CD4-positive, alpha-beta T cell (primary cell): ENCODE measurements around the gene INO80. TPM values are rescaled to one million over a fixed set of nuclear protein-coding genes. Genes with fewer than 3 reads are reported as not detected.
"Not testable (repeated sequence)": the region's sequence is repeated elsewhere in the genome, so short reads cannot be mapped to it uniquely, and the experiment has no call there.

Experiments used
- ATAC-seq: fragments of 200-7000 bp; cut with Tn5 transposase; one replicate; pipeline ENCODE4 v1.10.0; 2022; ENCODE audit warnings: mild to moderate bottlenecking; ENCODE audit not compliant: poor library complexity
- CTCF ChIA-PET: fragments of 350-600 bp; sonication (Branson Sonifier 250); formaldehyde crosslinking; loops from one replicate; lab custom pipeline; 2021; ENCODE audit warnings: antibody characterized with exemption, inconsistent platforms; lab: Charles Lee
- POLR2A ChIA-PET: fragments of 350-600 bp; sonication (Branson Sonifier 250); formaldehyde crosslinking; loops from one replicate; lab custom pipeline; 2021; ENCODE audit warnings: antibody characterized with exemption, inconsistent platforms; lab: Charles Lee
- DNase-seq, 14 experiments: peaks; one replicate each; pipeline ENCODE4 v3.0.0-alpha.2; 2013 to 2020; ENCODE audit warnings: mixed read lengths in 2 of 14
- H3K27ac ChIP-seq, 2 donors: one replicate each; pipeline versions ENCODE4 v1.5.1 to v1.7.0; 2013; ENCODE audit warnings: low read length in 2 of 2, low read depth in 1 of 2, mild to moderate bottlenecking in 1 of 2
- H3K27me3 ChIP-seq, 2 experiments: 1 replicate in 1 of 2; 2 replicates in 1 of 2; pipeline versions ENCODE4 v1.6.1 to v1.7.0; 2013; ENCODE audit warnings: low read length in 2 of 2, control low read depth in 1 of 2, mild to moderate bottlenecking in 1 of 2, moderate library complexity in 1 of 2; ENCODE audit not compliant: insufficient read depth in 2 of 2, control insufficient read depth in 1 of 2
- H3K36me3 ChIP-seq: one replicate; pipeline ENCODE4 v1.6.1; 2013; ENCODE audit warnings: low read length, control low read depth; ENCODE audit not compliant: insufficient read depth
- H3K4me1 ChIP-seq: one replicate; pipeline ENCODE4 v1.6.1; 2013; ENCODE audit warnings: low read length, control low read depth; ENCODE audit not compliant: insufficient read depth
- H3K4me3 ChIP-seq: one replicate; pipeline ENCODE4 v1.5.1; 2013; ENCODE audit warnings: mild to moderate bottlenecking, low read length, moderate library complexity
- H3K9me3 ChIP-seq, 2 experiments: 1 replicate in 1 of 2; 2 replicates in 1 of 2; pipeline versions ENCODE4 v1.6.1 to v1.7.0; 2013; ENCODE audit warnings: low read length in 2 of 2, mild to moderate bottlenecking in 2 of 2, control low read depth in 1 of 2, moderate library complexity in 1 of 2; ENCODE audit not compliant: control insufficient read depth in 1 of 2, insufficient read depth in 1 of 2
- H3K27ac Mint-ChIP-seq: one replicate; pipeline ENCODE4 v1.8.0; 2020; ENCODE audit warnings: mixed read lengths
- H3K27me3 Mint-ChIP-seq: one replicate; pipeline ENCODE4 v1.8.0; 2021; ENCODE audit warnings: mixed read lengths
- H3K36me3 Mint-ChIP-seq: one replicate; pipeline ENCODE4 v1.8.0; 2021; ENCODE audit warnings: low read depth, mixed read lengths
- H3K4me1 Mint-ChIP-seq: one replicate; pipeline ENCODE4 v1.8.0; 2021; ENCODE audit warnings: low read depth, mixed read lengths
- H3K4me3 Mint-ChIP-seq: one replicate; pipeline ENCODE4 v1.8.0; 2020; ENCODE audit warnings: mild to moderate bottlenecking, mixed read lengths
- H3K9me3 Mint-ChIP-seq: one replicate; pipeline ENCODE4 v1.8.0; 2020; ENCODE audit warnings: mixed read lengths
- intact Hi-C, 2 experiments: fragments of 100-400 bp; cut with DNase I in 1 of 2; cut with micrococcal nuclease in 1 of 2; formaldehyde crosslinking; loops; one replicate each; pipeline versions ENCODE4 v1.15.1 to v1.9.0; 2023 to 2025; cut with DNase I, micrococcal nuclease
- total RNA-seq, 174 experiments: library from RNA in 2 of 174; stranded (reverse) in 2 of 174; gene quantifications; one replicate each; pipeline ENCODE4 v1.2.3 and lab custom pipeline; 2021 to 2026
- TF ChIP-seq, protein P1 (sequence below): fragments of 200-600 bp; IDR thresholded peaks from one replicate; pipeline ENCODE4 v1.8.0; 2022; ENCODE audit warnings: antibody characterized with exemption, mild to moderate bottlenecking

Gene INO80
- total RNA-seq, 2 experiments from 2014 or later: 20.3 to 22.9 TPM

DNA sequence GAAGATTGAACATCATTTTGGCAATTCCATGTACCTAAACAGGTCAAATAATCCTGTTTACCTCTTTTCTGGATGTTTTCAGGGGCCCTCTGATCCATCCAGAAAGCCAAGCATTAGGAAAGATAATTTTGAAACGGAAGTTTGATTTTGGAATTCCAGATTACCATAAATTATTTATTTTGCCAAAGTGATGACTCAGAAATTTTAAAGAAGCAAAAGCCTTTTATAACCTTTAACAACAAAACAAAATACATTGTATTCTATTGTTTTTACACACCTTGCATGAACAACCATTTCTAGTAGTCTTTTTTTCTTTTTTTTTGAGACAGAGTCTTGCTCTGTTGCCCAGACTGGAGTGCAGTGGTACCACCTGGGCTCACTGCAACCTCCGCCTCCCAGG is 32.0 kb upstream of the INO80 start:
- Mint-ChIP-seq H3K9me3 (no peaks in the 10 kb centered on the region), H3K36me3 (no peaks in the 10 kb centered on the region), H3K4me1 (peaks cover 12% of the 10 kb centered on the region), H3K4me3 (no peak overlapping the region), H3K27me3 (no peaks in the 10 kb centered on the region), H3K27ac (no peak overlapping the region)
- intact Hi-C loops: no loop called here
- ChIA-PET CTCF (no interaction called here), POLR2A (no interaction called here)
- peaks cover 9% of the 10 kb centered on the region for H3K4me1 ChIP-seq
- no peaks in the 10 kb centered on the region for H3K36me3 ChIP-seq
- no peak for DNase-seq
- no peaks in the 10 kb centered on the region for H3K9me3 ChIP-seq
- H3K4me3 ChIP-seq: no peak overlapping the region
- H3K27me3 ChIP-seq: no peaks in the 10 kb centered on the region
- ATAC-seq: no peak
- H3K27ac ChIP-seq: no peak overlapping the region
- TF ChIP-seq, protein P1, sequence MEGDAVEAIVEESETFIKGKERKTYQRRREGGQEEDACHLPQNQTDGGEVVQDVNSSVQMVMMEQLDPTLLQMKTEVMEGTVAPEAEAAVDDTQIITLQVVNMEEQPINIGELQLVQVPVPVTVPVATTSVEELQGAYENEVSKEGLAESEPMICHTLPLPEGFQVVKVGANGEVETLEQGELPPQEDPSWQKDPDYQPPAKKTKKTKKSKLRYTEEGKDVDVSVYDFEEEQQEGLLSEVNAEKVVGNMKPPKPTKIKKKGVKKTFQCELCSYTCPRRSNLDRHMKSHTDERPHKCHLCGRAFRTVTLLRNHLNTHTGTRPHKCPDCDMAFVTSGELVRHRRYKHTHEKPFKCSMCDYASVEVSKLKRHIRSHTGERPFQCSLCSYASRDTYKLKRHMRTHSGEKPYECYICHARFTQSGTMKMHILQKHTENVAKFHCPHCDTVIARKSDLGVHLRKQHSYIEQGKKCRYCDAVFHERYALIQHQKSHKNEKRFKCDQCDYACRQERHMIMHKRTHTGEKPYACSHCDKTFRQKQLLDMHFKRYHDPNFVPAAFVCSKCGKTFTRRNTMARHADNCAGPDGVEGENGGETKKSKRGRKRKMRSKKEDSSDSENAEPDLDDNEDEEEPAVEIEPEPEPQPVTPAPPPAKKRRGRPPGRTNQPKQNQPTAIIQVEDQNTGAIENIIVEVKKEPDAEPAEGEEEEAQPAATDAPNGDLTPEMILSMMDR: no peak

DNA sequence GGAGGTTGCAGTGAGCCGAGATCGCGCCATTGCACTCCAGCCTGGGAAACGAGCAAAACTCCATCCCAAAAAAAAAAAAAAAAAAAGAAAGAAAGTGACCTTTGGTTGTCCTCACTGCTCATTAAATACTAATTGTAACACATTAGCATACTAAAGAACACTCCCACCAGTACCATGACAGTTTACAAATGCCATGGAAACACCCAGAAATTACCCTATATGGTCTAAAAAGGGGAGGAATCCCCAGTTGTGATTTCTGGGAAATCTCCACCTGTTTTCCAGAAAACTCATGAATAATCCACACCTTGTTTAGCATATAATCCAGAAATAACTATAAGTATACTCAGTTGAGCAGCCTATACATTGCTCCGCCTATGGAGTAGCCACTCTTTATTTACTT is 23.5 kb upstream of the INO80 start:
- Histone ChIP-seq H3K27ac (no peak overlapping the region), H3K9me3 (no peaks in the 10 kb centered on the region), H3K27me3 (no peaks in the 10 kb centered on the region), H3K4me1 (no peaks in the 10 kb centered on the region), H3K4me3 (no peak overlapping the region), H3K36me3 (no peaks in the 10 kb centered on the region)
- Mint-ChIP-seq H3K36me3 (no peaks in the 10 kb centered on the region), H3K27me3 (no peaks in the 10 kb centered on the region), H3K4me1 (no peaks in the 10 kb centered on the region), H3K4me3 (no peak overlapping the region), H3K27ac (no peak overlapping the region), H3K9me3 (no peaks in the 10 kb centered on the region)
- intact Hi-C loops: no loop called here
- ChIA-PET POLR2A (no interaction called here), CTCF (interaction anchor here (0.7 to 0.8 kb wide), 2 partner anchors 27 to 53 kb away, joined by 3 read pairs; no protein-coding TSS in a partner anchor)
- DNase-seq (no peak), ATAC-seq (no peak)
- TF ChIP-seq, protein P1: no peak

DNA sequence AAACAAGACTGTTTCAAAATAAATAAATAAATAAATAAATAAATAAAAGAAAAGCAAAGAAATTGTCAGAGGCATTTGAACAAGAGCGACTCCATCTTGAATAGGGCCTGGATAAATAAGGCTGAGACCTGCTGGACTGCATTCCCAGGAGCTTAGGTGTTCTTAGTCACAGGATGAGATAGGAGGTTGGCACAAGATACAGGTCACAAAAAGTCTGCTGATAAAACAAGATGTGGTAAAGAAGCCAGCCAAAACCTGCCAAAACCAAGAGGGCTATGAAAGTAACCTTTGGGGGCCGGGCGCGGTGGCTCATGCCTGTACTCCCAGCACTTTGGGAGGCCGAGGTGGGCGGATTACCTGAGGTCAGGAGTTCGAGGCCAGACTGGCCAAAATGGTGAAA is 23.0 kb upstream of the INO80 start:
- DNase-seq, H3K4me1 Mint-ChIP-seq, H3K4me1 ChIP-seq, H3K4me3 ChIP-seq, POLR2A ChIA-PET, H3K27ac Mint-ChIP-seq, H3K27me3 ChIP-seq, ATAC-seq, H3K9me3 ChIP-seq, H3K27ac ChIP-seq, H3K36me3 ChIP-seq, H3K9me3 Mint-ChIP-seq, H3K27me3 Mint-ChIP-seq, H3K4me3 Mint-ChIP-seq, H3K36me3 Mint-ChIP-seq, intact Hi-C loops: not testable (repeated sequence)
- CTCF ChIA-PET: interaction anchor here (0.7 kb wide), 1 partner anchor 27 kb away, joined by 3 read pairs; no protein-coding TSS in a partner anchor

DNA sequence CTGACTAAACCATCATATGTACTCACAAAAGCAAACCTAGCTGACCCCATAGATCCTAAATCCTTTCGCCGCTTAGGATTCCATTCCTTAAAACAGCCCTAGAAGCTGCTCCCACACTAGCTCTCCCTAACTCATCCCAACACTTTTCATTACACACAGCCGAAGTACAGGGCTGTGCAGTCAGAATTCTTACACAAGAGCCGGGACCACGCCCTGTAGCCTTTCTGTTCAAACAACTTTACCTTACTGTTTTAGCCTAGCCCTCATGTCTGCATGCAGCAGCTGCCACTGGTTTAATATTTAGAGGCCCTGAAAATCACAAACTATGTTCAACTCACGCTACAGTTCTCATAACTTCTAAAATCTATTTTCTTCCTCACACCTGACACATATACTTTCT is 19.5 kb upstream of the INO80 start:
- H3K9me3 Mint-ChIP-seq, ATAC-seq, H3K9me3 ChIP-seq, H3K27ac ChIP-seq, CTCF ChIA-PET, H3K4me1 Mint-ChIP-seq, H3K4me3 Mint-ChIP-seq, H3K36me3 Mint-ChIP-seq, POLR2A ChIA-PET, H3K4me1 ChIP-seq, DNase-seq, H3K27ac Mint-ChIP-seq, H3K27me3 ChIP-seq, H3K36me3 ChIP-seq, H3K4me3 ChIP-seq, intact Hi-C loops: not testable (repeated sequence)
- H3K27me3 Mint-ChIP-seq: peaks cover 15% of the 10 kb centered on the region
